ENCODE results near the gene LRRC47. TPM values are rescaled to one million over a fixed set of nuclear protein-coding genes. Genes with fewer than 3 reads are reported as not detected.

The LRRC47 gene
- polyA plus RNA-seq, 1 donor from 2014 or later: 59.2 TPM

GRCh38 chr1:3822421-3822820, 26.1 kb upstream of the LRRC47 start:
- H3K9ac ChIP-seq (ENCODE audit: low read length): no peak overlapping the region
- no peak overlapping the region for H3K4me3 ChIP-seq (ENCODE audit: low read length)
- H4K20me1 ChIP-seq (ENCODE audit: insufficient read depth): no peaks in the 10 kb centered on the region
- no peaks in the 10 kb centered on the region for H3F3A ChIP-seq (ENCODE audit: insufficient read depth, low read length, poor library complexity, severe bottlenecking)
- no peaks in the 10 kb centered on the region for H3K36me3 ChIP-seq (ENCODE audit: insufficient read depth, low read length)
- H2AFZ ChIP-seq (ENCODE audit: low read depth, low read length): no peak overlapping the region
- no peaks in the 10 kb centered on the region for H3K9me3 ChIP-seq (ENCODE audit: low read length)
- no peaks in the 10 kb centered on the region for H3K9me2 ChIP-seq (ENCODE audit: insufficient read depth, low read length)
- TF ChIP-seq MXI1 (conservative IDR thresholded peaks at IDR 0.05; ENCODE audit: poor library complexity, severe bottlenecking) (no peak), SMC3 (conservative IDR thresholded peaks at IDR 0.05; ENCODE audit: poor library complexity) (no peak), POLR2AphosphoS5 (IDR thresholded peaks at IDR 0.05) (no peak), RAD21 (conservative IDR thresholded peaks at IDR 0.05) (no peak), EP300 (conservative IDR thresholded peaks at IDR 0.05; ENCODE audit: poor library complexity, severe bottlenecking) (no peak), REST (IDR thresholded peaks at IDR 0.05; ENCODE audit: borderline replicate concordance) (no peak), EZH2 (IDR thresholded peaks at IDR 0.05; ENCODE audit: borderline replicate concordance, insufficient read depth, low read length, poor library complexity, severe bottlenecking) (no peak), TAF1 (IDR thresholded peaks at IDR 0.05; ENCODE audit: low read depth) (no peak), CTCF (IDR thresholded peaks at IDR 0.05; ENCODE audit: poor library complexity, severe bottlenecking) (no peak)
- H3K79me2 ChIP-seq (replicated peaks; ENCODE audit: insufficient read depth, low read length): no peaks in the 10 kb centered on the region
- H3K4me2 ChIP-seq (ENCODE audit: low read length): no peak overlapping the region
- no peaks in the 10 kb centered on the region for H3K27me3 ChIP-seq (ENCODE audit: insufficient read depth, low read depth, low read length)
- H3K27ac ChIP-seq (ENCODE audit: low read length): no peak overlapping the region

GRCh38 chr1:3821908-3822307, 25.6 kb upstream of the LRRC47 start:
- no peak overlapping the region for H3K4me3 ChIP-seq (ENCODE audit: low read length)
- no peaks in the 10 kb centered on the region for H3K9me3 ChIP-seq (ENCODE audit: low read length)
- no peaks in the 10 kb centered on the region for H4K20me1 ChIP-seq (ENCODE audit: insufficient read depth)
- H3K36me3 ChIP-seq (ENCODE audit: insufficient read depth, low read length): no peaks in the 10 kb centered on the region
- TF ChIP-seq POLR2AphosphoS5 (IDR thresholded peaks at IDR 0.05) (no peak), RAD21 (conservative IDR thresholded peaks at IDR 0.05) (no peak), CTCF (IDR thresholded peaks at IDR 0.05; ENCODE audit: poor library complexity, severe bottlenecking) (no peak), EZH2 (IDR thresholded peaks at IDR 0.05; ENCODE audit: borderline replicate concordance, insufficient read depth, low read length, poor library complexity, severe bottlenecking) (no peak), REST (IDR thresholded peaks at IDR 0.05; ENCODE audit: borderline replicate concordance) (no peak), SMC3 (conservative IDR thresholded peaks at IDR 0.05; ENCODE audit: poor library complexity) (no peak)
- no peak overlapping the region for H3K9ac ChIP-seq (ENCODE audit: low read length)
- no peaks in the 10 kb centered on the region for H3K9me2 ChIP-seq (ENCODE audit: insufficient read depth, low read length)
- H2AFZ ChIP-seq (ENCODE audit: low read depth, low read length): no peak overlapping the region
- no peak overlapping the region for H3K4me2 ChIP-seq (ENCODE audit: low read length)
- no peaks in the 10 kb centered on the region for H3K27me3 ChIP-seq (ENCODE audit: insufficient read depth, low read depth, low read length)
- no peak overlapping the region for H3K27ac ChIP-seq (ENCODE audit: low read length)
- H3F3A ChIP-seq (ENCODE audit: insufficient read depth, low read length, poor library complexity, severe bottlenecking): no peaks in the 10 kb centered on the region
- H3K79me2 ChIP-seq (replicated peaks; ENCODE audit: insufficient read depth, low read length): no peaks in the 10 kb centered on the region

All from neural cell (in vitro differentiated cells).